Measurements from ENCODE around the gene AIPL1.

The AIPL1 gene

DNA sequence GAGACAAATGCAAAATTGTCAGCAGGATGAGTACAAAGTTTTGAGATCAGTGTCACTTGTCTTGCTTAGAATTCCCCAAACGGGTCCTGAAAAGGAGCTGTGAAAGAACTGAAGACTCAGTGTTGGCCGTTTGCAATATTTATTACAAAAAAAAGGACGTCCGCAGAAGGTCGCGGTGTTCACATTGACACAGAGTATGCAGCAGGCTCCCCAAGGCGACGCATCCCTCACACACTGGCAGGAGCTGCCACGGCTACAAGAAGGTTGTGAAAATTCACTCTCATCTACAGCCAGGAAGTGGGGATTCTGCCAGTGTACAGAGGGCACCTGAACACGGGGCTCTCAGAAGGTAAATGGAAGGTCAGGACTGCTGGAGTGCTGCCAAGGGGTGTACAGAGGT lies 26.2 kb downstream of the AIPL1 start:
- Histone ChIP-seq H3K4me3 (ENCODE audit: low read length, poor library complexity, severe bottlenecking) (no peak overlapping the region), H3F3A (ENCODE audit: low read depth) (no peaks in the 10 kb centered on the region), H3K36me3 (ENCODE audit: insufficient read depth, low read length) (no peaks in the 10 kb centered on the region), H4K20me1 (ENCODE audit: insufficient read depth, low read length, poor library complexity, severe bottlenecking) (no peaks in the 10 kb centered on the region), H3K4me1 (ENCODE audit: insufficient read depth, low read length, poor library complexity, severe bottlenecking) (no peaks in the 10 kb centered on the region), H3K9ac (ENCODE audit: low read depth, low read length, poor library complexity, severe bottlenecking) (no peak overlapping the region), H3K27me3 (ENCODE audit: insufficient read depth, low read length, poor library complexity, severe bottlenecking) (no peaks in the 10 kb centered on the region), H3K9me3 (ENCODE audit: insufficient read depth, low read depth, low read length) (no peaks in the 10 kb centered on the region), H3K4me2 (ENCODE audit: low read depth, low read length, poor library complexity, severe bottlenecking) (no peak overlapping the region), H3K9me2 (replicated peaks; ENCODE audit: low read depth, low read length) (no peaks in the 10 kb centered on the region), H3K79me2 (ENCODE audit: insufficient read depth, low read length) (no peaks in the 10 kb centered on the region), H2AFZ (ENCODE audit: low read length) (no peak overlapping the region)
- TF ChIP-seq CTCF (conservative IDR thresholded peaks at IDR 0.05; ENCODE audit: low read length) (no peak), EZH2phosphoT487 (IDR thresholded peaks at IDR 0.05; ENCODE audit: borderline replicate concordance) (no peak)

GRCh38 chr17:6408276-6408675 lies 26.6 kb downstream of the AIPL1 start:
- Histone ChIP-seq H3K36me3 (ENCODE audit: insufficient read depth, low read length) (no peaks in the 10 kb centered on the region), H3K79me2 (ENCODE audit: insufficient read depth, low read length) (no peaks in the 10 kb centered on the region), H3K4me3 (ENCODE audit: low read length, poor library complexity, severe bottlenecking) (no peak overlapping the region), H3K9me3 (ENCODE audit: insufficient read depth, low read depth, low read length) (no peaks in the 10 kb centered on the region), H3K9ac (ENCODE audit: low read depth, low read length, poor library complexity, severe bottlenecking) (no peak overlapping the region), H3K27me3 (ENCODE audit: insufficient read depth, low read length, poor library complexity, severe bottlenecking) (no peaks in the 10 kb centered on the region), H4K20me1 (ENCODE audit: insufficient read depth, low read length, poor library complexity, severe bottlenecking) (no peaks in the 10 kb centered on the region), H2AFZ (ENCODE audit: low read length) (no peak overlapping the region), H3K9me2 (replicated peaks; ENCODE audit: low read depth, low read length) (no peaks in the 10 kb centered on the region), H3K4me2 (ENCODE audit: low read depth, low read length, poor library complexity, severe bottlenecking) (no peak overlapping the region), H3K4me1 (ENCODE audit: insufficient read depth, low read length, poor library complexity, severe bottlenecking) (no peaks in the 10 kb centered on the region), H3F3A (ENCODE audit: low read depth) (no peaks in the 10 kb centered on the region)
- no peak for TF ChIP-seq CTCF (conservative IDR thresholded peaks at IDR 0.05; ENCODE audit: low read length)

DNA sequence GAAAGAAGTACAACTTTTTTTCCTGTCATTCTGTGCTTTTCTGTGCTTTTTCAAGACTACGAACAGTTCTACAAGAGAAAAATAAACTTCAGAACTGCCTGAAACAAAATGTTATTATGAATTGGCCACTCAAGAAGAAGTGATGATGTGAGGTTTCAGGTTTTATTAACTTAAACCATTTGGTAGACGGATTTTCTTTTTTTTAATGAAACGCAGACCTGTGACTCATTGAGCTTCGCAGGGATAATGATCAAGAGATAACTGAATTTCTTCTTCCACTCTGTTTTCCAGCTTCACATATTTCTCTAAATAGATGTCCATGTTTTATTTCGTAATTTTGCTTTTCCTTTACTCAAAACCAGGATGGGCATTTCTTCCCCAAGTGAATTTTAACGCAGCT lies 32.7 kb downstream of the AIPL1 start:
- Histone ChIP-seq H2AFZ (ENCODE audit: low read length) (no peak overlapping the region), H3K4me3 (ENCODE audit: low read length, poor library complexity, severe bottlenecking) (no peak overlapping the region), H3K27me3 (ENCODE audit: insufficient read depth, low read length, poor library complexity, severe bottlenecking) (no peaks in the 10 kb centered on the region), H3K9ac (ENCODE audit: low read depth, low read length, poor library complexity, severe bottlenecking) (no peak overlapping the region), H3K36me3 (ENCODE audit: insufficient read depth, low read length) (no peaks in the 10 kb centered on the region), H4K20me1 (ENCODE audit: insufficient read depth, low read length, poor library complexity, severe bottlenecking) (no peaks in the 10 kb centered on the region), H3K9me2 (replicated peaks; ENCODE audit: low read depth, low read length) (no peaks in the 10 kb centered on the region), H3K4me2 (ENCODE audit: low read depth, low read length, poor library complexity, severe bottlenecking) (no peak overlapping the region), H3K9me3 (ENCODE audit: insufficient read depth, low read depth, low read length) (no peaks in the 10 kb centered on the region; the same call in none of the 2 replicates), H3F3A (ENCODE audit: low read depth) (no peaks in the 10 kb centered on the region), H3K4me1 (ENCODE audit: insufficient read depth, low read length, poor library complexity, severe bottlenecking) (no peaks in the 10 kb centered on the region), H3K79me2 (ENCODE audit: insufficient read depth, low read length) (no peaks in the 10 kb centered on the region)
- TF ChIP-seq EZH2phosphoT487 (IDR thresholded peaks at IDR 0.05; ENCODE audit: borderline replicate concordance) (no peak), CTCF (conservative IDR thresholded peaks at IDR 0.05; ENCODE audit: low read length) (no peak)
